ENCODE data around the gene ARMH4.

ARMH4 gene, protein sequence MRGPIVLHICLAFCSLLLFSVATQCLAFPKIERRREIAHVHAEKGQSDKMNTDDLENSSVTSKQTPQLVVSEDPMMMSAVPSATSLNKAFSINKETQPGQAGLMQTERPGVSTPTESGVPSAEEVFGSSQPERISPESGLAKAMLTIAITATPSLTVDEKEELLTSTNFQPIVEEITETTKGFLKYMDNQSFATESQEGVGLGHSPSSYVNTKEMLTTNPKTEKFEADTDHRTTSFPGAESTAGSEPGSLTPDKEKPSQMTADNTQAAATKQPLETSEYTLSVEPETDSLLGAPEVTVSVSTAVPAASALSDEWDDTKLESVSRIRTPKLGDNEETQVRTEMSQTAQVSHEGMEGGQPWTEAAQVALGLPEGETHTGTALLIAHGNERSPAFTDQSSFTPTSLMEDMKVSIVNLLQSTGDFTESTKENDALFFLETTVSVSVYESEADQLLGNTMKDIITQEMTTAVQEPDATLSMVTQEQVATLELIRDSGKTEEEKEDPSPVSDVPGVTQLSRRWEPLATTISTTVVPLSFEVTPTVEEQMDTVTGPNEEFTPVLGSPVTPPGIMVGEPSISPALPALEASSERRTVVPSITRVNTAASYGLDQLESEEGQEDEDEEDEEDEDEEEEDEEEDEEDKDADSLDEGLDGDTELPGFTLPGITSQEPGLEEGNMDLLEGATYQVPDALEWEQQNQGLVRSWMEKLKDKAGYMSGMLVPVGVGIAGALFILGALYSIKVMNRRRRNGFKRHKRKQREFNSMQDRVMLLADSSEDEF

DNA sequence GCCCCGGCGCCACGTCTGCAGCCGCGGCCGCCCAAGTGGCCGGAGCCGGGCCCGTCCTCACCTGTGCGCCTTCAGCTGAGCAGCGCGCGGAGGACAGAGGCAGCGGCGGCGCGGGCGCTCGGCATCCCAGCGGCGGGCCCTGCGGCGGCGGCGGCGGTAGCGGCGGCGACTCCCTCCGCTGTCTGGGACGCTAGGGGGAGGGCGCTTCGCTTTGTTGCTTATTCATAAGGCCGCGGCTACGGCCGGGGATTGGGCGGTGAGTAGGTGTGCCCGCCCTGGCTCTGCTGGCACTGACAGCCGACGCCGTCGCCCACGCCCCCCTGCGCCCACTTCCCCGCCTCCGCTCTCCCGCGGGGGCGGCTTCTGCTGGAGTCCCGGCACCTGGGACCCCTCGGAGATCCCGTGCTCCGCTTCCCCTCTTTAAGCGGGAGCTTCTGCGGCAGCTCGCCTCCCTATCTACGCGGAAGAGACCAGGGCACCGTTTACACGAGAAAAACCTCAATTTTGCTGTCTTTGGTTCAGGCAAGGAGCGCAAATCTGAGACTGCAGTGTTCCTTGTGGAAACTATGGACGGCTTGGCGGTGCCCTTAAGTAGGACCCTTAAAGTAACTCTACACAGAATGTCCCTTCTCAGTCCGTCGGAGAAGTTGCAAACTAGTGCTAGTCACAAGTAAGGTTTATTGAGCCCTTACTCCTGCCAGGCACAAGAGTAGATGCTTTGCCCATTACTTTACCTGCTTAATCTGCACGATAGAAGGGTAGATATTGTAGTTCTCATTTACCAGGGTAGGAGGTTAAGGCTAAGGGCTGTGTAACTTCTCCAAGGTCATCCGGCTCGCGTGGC lies at the start of gene ARMH4:
Gene ARMH4, minus strand, starts transcription at position 200 of the 844 bp plus-strand sequence. CDS start 12,855 bp downstream, outside the sequence.
- peak; percentile 45 for DNase-seq

DNA sequence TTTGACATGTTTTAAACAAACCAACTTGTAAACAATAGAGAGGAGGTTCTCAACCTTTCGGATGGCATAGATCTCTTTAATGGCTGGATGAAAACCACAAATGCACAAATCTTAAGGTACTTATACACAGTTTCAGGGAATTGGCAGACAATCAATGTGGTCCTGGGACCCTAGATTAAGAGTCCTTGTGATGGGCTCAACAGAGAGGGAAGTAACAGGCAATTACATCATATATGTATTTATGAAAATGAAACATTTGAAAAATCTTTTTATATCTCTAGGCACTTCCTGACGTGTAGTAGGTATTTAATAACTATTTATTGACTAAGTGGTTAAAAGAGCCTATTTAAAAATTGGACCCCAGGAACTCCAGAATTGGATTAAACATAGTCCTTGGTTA lies 48.8 kb upstream of the ARMH4 start:
- no peak for DNase-seq

DNA sequence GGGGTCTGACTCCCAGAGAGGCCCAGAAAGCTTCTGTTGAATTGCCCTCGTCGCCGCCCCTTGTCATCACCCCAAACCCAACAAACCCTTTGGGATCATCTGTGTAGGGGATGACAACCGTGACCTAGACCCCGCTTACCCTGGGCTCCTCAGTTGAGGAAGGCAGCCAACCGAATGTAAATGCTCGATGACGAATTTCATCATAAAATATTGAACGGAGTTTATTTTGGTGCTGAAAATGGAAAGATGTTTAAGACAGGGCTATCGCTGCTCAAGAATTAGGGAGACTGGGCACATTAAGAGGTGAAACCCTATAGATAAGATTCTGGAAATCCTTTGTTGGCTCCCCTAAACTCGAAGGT lies 48.4 kb upstream of the ARMH4 start:
- DNase-seq, result no peak

DNA sequence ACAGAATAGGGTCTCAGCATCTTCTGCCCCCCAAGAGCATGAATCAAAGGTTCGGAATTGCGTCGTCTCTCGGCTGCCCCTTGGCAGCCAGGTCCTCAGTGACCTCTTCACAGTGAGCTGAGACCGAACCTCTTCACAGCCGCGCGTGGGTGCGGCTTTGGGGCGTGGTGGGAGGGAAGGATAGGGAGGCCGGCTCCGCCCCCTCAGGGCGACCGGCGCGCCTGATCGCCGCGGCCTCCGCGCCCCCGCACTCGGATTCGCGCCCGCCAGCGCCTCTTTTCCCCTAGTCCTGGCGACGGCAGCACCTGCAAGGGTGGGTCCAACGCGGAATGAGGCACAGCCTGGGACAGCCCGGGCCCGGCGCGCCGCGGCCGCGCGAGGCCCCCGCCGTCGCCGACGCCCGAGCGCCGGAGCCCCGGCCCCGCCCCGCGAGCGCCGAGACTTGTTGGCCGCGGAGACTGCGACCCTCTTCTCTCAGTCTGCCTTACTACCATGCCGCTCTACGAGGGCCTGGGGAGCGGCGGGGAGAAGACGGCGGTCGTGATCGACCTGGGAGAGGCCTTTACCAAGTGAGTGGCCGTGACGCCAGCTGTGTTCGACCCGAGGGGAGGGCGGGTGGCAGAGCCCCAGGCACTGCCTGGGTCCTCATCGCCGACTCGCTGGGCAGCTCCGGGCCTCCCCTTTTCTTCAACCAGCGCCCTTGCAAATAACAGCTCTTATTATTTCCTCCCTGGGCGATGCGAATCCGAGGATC lies 47.9 kb upstream of the ARMH4 start, which contains the start of gene ACTR10:
Gene ACTR10, plus strand, starts transcription at position 424 of the 754 bp plus-strand sequence. Its CDS starts 69 bp downstream, at position 493.
- peak; percentile 84 for DNase-seq

DNA sequence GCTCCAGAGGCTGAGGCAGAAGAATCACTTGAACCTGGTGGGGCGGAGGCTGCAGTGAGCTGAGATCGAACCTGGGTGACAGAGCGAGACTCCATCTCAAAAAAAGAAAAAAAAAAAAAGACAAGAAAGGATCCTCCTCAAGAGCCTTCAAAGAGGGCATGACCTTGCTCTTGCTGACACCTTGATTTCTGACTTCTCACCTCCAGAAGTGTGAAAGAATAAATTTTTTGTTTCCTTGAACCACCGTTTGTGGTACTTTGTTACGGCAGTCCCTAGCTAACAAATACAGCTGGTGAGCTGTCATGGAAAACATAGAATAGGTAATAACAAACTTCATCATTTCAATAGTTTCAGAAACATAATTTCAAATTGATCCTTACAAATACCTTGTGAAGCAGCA lies 46.1 kb upstream of the ARMH4 start:
- DNase-seq, result no peak

DNA sequence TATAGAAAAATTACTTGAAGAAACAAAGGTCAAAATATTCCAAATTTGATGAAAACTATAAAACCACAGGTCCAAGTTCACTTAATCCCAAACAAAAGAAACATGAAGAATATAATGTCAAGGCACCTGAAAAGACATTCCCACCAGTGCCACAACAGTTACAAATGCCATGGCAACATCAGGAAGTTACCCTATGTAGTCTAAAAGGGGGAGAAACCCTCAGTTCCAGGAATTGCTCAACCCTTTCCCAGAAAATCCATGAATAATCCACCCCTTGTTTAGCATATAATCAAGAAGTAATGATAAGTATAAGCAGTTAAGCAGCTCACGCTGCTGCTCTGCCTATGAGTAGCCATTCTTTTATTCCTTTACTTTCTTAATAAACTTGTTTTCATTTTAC lies 44.2 kb upstream of the ARMH4 start:
- DNase-seq, result no peak

DNA sequence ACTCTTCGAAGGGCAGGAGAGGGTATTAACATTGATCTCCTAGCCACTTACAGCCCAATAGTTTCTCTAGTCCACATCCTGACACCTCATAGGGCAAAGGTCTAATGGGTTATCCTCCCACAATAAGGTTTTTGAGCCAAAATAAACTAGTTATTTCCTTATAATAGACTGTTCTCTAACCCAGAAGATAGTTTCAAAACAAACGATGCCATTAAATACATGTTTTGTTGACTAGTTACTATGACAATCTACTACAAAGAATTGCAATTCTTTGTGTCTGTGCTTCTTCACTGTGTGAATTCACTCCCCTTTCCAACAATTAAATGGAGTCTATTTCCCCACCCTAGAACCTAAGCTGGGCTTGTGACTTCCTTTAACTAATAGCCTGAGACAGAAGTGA lies 41.5 kb upstream of the ARMH4 start:
- no peak for DNase-seq

DNA sequence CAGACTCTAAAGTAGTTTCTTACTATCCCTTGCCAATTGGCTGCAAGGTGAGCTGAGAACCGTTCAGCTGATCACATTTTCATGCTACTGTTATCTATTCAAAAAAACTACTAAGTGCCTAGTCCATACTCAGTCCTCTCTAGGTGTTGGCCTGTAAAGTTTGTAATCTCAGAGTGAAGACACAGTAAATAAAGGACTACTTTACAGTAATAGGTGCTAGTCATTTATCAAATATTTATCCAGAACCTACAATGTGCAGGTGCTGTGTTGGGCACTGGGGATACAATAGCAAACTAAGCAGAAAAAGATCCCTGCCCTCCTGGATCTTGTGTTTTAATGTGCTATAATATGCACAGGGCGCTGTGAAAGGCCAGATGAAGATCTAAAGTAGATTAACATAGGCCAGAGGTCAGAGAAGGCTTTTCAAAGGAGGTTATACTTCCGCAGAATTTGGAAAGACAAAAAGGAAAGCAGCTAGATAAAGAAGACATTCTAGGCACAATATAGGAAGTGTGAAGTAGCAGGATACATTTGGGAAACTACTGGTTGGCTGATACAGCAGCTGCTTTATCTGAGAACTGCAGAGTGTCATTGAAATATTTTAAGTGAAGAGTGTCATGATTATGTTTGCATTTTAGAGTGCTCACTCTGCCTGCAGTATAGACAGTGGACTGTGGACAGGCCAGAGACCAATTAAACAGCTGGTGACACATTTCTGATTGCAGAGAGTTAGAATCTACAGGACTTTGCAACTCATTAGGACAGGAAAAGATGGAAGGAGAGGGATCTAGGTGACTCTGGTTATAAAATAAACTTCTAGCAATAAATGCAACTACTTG lies 40.0 kb upstream of the ARMH4 start:
- no peak for DNase-seq

DNA sequence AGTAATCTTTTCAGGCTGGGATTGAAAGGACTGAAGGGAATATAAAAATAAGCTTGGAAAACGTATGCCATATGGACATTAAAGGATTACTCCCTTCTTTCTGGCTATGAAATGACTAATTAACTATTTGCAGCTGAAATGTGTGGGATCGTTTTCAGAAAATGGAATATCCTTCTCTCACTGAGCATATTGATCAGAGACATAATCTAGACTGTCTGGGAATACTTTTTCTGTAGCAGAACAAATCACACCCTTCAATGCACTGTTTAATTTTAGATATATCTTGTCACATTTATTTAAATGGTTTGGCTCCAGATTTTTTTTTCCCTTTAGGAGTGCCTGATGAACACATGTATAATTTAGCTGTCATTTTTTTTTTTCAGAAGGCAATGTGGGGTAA lies 37.2 kb upstream of the ARMH4 start:
- DNase-seq, result no peak

DNA sequence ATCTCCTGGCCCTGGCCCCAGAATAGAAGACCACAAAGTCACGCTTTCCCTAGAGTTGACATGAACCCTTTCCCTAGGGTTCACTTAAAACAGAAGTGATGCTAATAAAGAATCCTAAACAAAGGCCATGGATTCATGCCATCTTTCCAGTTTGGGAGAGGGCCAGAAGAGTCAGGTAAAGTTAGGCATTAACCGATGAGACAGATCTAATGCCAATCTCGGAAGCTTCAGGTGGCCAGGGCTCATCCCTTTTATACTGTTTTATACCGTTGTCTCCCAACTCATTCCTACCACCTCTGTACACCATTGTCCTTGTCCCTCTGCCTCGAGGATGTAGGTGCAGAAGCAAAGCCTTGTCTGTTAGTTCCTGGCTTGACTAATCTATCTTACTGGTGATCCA lies 25.1 kb upstream of the ARMH4 start:
- no peak for DNase-seq

DNA sequence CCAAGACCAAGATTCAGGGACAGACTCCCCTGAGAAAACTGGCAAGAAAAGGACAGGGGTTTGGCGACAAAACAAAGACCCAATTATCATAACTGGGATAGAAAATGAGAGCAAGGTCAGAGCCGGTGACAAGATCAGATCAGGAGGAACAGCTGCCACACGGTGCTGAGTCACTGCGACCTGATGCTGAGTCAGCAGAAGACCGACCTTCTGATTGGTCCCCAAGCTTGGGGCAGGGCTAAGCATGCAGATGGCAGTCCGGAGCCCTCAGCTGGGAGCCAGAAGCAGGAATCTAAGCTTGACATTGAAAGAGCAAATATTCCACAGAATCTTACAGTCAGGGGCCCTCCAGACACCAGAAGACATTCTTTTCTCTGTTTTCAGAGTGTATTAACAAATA lies 19.1 kb upstream of the ARMH4 start:
- peak; percentile 14 for DNase-seq

DNA sequence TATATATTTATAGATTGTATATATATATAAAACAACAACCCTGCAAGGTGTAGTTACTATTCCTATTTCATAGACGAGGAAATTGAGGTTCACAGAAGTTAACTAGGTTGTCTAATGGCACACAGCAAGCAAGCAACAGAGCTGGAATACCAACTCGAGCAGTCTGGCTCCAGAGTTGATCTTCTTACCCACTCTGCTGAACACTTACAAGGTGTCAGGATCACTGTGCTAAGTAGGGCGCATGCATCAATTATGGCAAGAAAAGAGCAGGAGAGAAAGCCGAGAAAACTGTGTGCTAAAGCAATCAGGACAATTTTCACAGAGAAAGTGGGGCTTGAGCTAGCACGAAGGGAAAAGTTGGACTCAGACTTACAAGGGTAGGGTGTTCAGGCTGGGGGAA lies 15.9 kb upstream of the ARMH4 start:
- DNase-seq, result no peak

DNA sequence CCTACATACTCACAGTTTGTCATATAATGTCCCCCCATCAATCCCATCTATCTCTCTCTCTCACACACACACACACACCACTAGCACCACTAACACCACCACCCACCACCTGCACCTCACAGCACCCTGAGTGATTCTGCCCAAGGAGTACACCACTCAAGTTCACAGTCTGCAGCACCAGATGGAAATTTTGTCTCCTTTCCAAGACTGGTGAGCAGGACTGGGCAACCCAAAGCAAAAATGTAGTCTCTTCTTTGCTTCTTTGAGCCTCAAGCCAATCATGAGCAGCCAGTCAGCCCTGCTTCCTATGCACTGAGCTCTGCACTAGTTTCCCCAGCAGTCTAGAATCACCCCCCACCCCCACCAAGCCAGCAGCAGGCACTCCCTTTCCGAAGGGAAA lies 15.0 kb upstream of the ARMH4 start:
- DNase-seq, result no peak

DNA sequence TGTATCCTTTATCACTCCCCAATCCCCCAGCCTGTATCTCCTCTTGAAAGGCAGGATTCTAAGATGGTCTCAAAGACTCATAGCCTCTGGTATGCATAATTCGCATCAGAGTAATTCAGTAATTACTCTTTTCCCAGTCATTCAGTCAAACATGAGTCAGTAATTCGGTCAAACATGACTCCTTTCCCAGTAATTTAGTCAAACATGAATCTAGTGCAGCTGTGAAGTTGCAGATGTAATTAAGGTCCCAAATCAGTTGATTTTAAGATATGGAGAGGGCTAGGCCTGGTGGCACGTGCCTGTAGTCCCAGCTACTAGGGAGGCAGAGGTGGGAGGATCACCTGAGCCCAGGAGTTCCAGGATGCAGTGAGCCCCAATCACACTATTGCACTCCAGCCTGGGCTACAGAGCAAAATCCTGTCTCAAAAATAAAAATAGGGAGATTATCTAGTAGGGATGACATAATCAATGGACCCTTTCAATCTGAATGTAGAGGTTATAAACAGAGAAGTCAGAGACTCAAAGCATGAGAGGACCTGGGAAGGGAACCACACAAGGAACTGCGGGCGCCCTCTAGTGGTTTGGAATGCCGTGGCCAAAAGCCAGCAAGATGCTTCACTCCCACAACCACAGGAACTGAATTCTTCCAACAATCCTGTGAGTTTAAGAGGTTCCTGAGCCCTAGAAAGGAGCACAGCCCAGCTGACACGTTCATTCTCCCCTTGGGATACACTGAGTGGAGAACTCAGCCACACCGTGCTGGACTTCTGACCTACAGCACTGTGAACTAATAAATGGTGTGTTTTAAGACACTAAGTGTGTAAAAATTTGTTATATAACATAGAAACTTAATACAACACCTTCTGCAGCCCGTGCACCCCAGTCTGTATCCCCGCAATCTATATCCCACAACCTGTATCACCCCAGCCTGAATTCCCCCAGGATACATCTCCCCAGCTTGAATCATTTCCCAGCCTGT lies 14.3 kb upstream of the ARMH4 start:
- peak; percentile 69 for DNase-seq

DNA sequence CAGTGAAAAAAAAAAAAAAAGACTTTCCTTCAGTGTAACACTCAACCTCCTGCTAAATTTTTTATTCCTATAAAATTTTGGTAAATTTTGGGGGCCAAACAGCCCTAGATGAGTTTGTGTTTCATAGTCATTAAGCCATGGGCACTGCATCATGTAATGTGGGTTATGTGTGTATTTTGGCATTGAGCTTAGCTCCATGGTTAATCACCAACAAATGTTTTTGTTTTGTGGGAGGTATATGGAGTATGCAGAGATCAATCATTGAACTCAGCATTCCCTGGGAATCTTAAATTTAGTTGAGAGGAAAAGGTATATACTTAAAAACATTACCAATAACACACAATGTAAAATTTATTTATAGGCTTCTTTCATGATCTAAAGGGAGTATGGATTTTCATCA lies 8.5 kb upstream of the ARMH4 start:
- no peak for DNase-seq

DNA sequence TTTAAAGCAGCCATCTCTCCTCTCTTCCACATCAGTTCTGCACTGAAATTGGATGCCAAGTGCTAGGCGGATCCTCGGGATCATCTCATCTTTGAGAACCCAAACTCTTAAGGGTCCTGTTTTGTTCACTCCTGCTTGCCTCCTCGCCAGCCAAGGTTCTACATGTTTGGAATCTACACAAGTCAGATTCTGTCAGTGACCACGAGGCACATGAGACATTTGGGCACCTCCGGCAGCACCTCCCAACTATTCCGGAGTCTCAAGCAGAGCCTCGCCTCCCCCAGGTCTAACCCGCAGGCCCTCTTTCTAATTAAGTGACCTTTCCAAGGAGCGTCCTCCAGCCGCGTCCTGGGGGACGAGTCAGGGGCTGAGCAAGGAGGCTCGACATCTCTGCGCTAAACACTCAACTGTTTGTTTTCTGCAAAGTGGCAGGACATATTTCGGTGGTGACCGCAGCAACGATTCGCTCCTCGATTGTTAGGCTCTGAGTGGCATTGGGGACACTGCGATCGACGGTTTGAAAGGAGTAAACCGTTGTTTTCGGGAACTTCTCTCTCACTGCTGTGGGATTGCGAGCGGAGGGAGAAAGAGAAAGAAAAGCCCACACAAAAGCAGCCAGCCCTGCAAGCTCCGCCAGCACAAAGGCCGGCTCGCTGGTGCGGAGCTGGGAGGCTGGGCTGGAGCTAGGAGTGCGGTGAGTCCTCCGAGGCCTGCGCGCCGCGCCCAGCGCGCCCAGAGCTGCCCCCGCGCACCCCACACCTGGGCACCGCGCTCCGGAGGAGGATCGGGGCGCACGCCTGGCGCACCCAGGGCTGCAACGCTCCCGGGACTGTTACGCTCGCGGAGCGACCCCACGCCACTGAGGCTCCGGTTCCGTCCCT lies 640 bp downstream of the ARMH4 start:
- no peak for DNase-seq

DNA sequence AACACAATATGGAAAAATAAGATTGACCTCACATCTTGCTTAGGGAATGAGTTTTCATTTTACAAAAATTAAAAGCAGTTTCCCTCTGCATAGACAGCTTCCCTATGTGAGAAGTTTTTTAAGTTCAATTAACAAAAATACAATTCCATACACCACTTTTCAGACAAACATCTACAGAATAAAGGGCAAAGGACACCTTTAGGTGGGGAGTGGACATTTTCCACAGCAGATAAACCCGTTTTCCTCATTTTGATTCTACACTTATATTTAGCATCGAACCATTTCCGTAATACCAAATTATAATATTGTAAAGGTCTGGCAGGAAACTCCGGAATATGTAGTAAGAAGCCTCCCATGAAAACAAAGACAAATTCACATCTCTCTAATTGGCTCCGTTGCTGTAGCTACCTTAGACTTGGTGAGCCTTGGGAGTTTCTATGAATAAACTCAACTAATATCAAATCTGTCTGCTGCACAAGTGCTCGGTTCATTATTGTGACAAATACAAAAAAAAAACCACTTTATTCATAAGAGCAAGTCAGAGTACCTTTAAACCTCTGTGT lies 1.7 kb downstream of the ARMH4 start:
- DNase-seq, result no peak

DNA sequence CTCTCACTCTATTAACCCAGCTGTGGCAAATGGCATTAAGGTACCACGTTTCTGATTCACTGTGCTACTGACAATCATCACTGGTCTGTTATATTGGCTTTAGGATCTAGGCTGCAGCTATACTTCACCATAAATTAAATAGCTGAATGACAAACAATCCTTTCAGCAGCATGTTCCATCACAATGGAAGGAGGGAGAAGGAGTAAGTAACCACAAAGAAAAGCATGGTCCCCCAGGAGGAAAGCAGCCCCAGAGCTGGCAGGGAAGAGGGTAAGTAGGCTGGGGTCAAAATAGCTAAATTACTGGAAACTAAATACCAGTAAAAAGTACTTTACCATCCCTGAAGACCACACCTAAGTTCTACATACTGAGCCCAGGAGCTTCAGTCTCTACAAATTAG lies 2.8 kb downstream of the ARMH4 start:
- DNase-seq, result no peak

DNA sequence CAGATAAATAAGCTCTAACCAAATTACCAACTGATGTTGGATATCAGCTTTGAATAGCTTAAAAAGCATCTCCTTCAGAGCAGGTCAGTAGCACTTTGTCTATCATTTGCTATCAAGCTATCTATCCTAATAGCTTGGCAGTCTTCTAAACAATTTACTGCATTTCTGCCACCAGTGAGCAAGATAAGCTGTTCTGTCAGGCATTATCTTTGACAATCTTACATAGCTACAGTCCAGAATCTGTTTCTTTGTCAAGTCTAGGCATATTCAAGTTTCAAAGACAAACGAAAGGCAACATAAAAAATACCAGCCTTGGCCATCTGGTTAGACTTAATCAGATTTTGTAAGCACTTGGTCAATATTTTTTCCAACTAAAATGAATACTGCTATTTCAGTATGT lies 5.6 kb downstream of the ARMH4 start:
- no peak for DNase-seq

Data from activated T-cell treated with anti-CD3 and anti-CD28 coated beads for 4 hours (primary cell).